DMS153 treated with DMSO at 0.1 percent for 48 hours (cell line): Measurements from ENCODE around the gene IFNA10.
"Not testable (repeated sequence)": the region's sequence is repeated elsewhere in the genome, so short reads cannot be mapped to it uniquely, and the experiment has no call there.

Experiments
- DNase-seq: peaks from one replicate; lab custom pipeline; 2025; ENCODE audit not compliant: unreplicated experiment; lab: John Stamatoyannopoulos, UW

The IFNA10 gene

DNA sequence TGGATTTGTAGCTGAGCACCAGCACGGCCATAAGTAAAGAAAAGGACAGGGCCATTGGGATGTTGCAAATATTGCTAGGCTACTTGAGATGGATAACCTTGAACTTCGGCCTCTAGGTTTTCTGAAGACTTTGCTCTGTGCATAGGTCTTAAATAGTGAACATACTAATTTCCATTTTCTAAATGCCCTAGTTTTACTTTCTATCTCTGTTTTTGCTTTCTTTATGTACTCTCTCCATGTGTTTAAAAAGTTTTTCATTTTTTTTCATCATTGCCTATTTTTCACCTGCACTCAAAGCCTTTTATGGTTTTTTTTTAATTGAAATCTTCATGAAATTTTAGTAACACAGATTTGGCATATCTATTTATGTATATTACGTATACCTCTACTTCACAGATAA, at the start of gene IFNA10:
IFNA10 (minus strand) TSS at position 101 of the 400 bp plus-strand sequence; CDS start at position 55, 46 bp downstream.
- not testable (repeated sequence) for DNase-seq

DNA sequence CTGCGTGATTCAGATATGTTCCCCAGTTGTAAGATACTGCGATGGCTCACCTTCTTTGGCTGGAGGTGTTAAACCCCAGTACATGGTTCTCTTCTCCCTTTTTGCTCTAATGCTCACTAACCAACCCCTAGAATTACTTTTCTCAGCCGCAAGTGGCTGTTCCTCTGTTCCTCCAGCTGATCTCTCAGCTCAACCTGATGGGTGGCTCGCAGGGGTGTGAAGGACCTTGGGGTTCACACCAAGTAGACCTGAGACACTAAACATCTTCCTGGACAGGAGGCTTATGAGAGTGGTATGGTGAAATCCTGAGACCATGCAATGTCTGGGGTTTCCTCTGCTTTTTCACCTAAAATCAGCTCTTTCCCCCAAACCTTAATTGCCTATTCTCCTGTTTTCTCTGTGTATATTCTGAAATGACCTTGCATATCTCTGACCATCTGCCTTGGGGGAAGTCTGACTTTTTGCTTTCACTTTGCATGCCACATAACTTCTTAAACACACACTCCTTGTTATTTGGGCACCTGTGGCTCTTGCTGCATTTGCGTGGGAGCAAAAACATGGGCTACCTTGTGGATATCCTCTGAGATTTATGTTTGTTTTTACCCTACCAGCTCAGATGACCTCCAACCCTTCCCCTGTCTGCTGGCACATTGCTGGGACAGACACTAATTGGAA, 48.7 kb upstream of the IFNA10 start:
- no peak for DNase-seq

DNA sequence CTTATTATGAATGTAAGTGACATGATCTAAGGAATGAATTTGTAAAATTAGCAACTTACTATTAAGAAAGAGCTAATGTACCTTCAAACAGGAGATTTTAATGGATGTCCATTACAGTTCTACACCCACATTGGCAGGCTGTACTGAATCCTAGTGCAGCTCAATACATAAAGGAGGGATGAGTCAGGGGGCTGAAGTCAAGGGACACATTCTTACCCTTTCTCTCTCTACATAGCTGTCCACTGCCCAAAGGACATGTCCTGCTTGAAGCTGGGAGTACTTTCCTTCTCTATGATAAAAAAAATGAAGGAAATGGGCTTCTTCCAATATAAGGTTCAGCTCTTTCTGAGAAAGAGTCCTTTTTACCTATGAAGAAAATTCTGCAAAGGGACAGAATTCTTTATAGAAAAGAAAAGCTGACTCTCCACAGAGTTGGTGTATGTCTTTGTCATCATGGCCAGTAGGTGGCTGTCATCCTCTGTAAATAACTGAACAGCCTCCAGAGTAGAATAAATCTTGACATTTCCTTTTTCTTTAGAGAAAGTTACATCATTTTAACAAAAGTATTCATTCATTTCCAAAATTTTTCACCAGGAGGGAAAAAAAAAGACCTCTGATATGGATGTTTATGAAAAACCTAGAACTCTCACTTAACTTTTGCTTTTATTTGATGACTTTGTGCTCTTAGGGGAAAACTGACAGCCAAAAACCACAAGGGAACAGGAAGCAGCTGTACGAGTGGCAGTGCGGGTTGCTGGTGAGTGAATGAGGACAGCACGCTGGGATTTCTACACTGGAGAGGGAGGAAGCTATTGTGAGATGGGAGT, 46.0 kb upstream of the IFNA10 start:
- peak; percentile 61 for DNase-seq

GRCh38 chr9:21251638-21252037, 44.7 kb upstream of the IFNA10 start:
- DNase-seq, result no peak

- DNase-seq, result no peak
Observed at GRCh38 chr9:21251190-21251589, 44.2 kb upstream of the IFNA10 start.

DNA sequence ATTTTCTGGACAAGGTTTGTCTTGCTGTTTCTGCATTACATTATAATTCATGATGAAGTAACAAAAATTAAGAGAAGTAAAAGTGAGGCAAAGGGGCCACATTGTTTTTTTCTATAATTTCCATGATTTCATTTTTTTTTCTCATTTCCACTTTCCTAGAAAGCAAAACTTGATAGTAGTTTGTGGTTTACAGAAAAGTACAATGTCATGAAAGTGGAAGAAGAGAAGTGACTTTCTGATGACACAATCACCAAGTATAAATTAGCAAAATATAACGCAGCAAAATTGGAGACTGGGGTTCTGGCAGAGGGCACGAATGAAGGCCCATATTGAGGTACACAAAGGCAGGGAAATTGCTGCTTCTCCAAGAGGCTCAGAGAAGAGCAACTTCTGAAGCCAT, 37.9 kb upstream of the IFNA10 start:
- no peak for DNase-seq

GRCh38 chr9:21239911-21240310, 33.0 kb upstream of the IFNA10 start, which contains the start of gene IFNA14:
TSS of gene IFNA14 (minus strand) at chr9:21240005. CDS start at chr9:21239935, 70 bp downstream.
- DNase-seq, result no peak

GRCh38 chr9:21236360-21236714, 29.4 kb upstream of the IFNA10 start:
- not testable (repeated sequence) for DNase-seq

GRCh38 chr9:21235468-21236359, 28.8 kb upstream of the IFNA10 start:
- peak; percentile 33 for DNase-seq

DNA sequence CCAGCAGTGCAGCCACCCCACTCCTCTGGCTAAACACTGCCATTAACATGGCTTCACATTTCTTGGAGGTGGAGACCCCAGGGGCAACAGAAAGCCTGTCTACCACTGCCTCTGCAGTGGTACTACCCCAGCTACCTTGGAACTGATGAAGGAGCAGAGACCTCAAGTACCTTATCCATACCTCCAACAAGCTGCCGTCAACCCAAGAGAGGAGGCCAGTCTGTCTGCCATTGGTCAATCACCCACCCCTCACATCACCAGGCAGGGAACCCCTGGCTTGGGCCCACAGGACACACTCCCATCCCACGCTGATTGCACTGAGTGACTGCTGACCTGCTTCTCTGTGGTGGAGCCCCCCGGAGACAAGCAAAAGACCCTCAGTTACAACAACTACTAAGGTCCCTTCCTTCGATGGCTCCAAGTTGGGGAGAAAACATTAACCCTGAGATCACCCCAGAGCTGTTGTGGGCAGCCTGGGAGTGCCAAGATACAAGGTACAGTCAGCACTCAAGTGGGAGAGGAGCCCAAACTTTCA, 27.3 kb upstream of the IFNA10 start:
- DNase-seq, result no peak

DNA sequence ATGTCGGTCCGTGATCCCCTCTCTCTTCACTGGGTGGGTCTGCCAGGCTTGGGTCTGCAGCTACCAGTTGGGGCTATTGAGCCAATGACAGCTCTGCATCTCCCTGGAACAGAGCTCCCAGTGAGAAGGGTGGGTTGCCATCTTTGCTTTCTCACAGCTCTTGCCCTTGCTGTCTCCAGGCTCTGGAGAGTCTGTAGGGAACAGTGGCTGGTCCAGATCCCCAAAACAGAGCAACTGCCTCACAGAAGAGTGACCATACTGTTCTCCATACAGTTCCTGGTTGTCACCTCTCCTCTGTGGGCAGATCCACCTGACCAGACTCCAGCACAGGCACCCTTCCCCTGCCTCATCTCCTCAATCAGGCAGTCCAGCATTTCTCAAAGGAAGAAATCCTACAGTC, 26.3 kb upstream of the IFNA10 start:
- DNase-seq, result no peak

GRCh38 chr9:21228122-21228521, 21.2 kb upstream of the IFNA10 start, which contains the start of gene IFNA17:
TSS of gene IFNA17 (minus strand) at chr9:21228222. CDS start at chr9:21228173, 49 bp downstream.
- DNase-seq, result no peak

- DNase-seq, result not testable (repeated sequence)
Observed at GRCh38 chr9:21217211-21217610, 10.3 kb upstream of the IFNA10 start, which contains the start of gene IFNA16. TSS of gene IFNA16 (minus strand) at chr9:21217311. CDS start at chr9:21217305, 6 bp downstream.

DNA sequence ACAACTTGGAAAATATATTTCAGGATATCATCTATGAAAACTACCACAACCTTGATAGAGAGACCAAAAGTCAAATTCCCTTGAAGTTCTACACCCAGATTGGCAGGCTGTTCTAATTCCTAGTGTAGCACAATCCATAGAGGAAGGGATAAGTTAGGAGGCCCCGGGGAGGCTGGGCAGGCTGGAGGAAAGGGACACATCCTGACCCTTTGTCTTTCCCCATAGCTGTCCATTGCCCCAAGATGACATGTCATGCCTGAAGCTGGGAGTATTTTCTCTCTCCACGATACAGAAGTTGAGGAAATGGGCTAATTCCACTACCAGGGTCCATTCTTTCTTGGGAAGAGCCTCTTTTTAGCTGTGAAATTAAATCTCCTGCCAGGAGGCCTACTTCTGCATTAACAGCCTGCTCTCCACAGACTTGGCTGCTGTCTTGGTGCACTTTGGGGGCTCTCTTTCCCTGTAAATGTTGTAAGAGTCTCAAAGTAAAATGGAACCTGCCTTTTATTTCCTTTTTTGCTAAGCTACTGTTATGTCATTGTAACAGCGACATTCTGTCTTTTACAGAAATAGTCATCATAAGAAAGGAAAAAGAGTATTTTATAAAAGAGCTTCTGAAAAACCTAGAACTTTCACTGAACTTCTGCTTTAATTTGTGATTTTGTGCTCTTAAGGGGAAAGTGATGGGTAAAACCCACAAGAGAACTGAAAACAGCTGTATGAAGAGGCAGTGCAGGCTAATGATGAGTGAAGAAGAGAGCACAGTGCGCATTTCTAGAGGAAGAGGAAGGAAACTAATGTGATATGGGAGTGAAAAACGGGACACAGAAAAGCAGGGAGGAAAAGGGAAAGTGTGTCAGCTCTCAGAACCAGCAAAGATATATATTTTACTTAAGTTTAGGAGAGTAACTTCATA, 6.7 kb upstream of the IFNA10 start:
- not testable (repeated sequence) for DNase-seq

DNA sequence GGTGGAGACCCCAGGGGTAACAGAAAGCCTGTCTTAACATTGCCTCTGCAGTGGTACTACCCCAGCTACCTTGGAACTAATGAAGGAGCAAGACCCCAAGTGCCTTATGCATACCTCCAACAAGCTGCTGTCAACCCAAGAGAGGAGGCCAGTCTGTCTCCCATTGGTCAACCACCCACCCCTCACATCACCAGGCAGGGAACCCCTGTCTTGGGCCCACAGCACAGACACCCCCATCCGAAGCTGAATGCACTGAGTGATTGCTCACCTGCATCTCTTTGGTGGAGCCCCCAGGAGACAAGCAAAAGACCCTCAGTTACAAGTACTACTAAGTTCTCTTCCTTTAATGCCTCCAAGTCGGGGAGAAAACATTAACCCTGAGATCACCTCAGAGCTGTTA, 5.2 kb upstream of the IFNA10 start:
- not testable (repeated sequence) for DNase-seq

DNA sequence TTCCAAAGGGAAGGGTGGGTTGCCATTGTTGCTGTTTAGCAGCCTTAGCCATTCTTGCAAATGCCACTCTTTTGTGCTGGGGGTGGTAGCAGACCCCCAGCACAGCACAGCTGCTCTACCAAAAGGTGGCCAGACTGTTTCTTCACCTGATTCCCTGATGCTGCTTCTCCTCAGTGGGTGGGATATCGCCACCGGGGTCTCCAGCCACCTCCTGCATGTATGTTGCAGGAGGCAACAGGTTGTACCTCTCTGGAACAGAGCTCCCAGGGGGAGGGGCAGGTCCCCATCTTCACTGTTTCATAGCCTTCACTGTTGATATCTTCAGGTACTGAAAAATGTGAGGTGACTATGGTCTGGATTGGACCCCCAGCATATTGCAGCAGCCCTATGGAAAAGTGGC, 3.8 kb upstream of the IFNA10 start:
- DNase-seq, result not testable (repeated sequence)

DNA sequence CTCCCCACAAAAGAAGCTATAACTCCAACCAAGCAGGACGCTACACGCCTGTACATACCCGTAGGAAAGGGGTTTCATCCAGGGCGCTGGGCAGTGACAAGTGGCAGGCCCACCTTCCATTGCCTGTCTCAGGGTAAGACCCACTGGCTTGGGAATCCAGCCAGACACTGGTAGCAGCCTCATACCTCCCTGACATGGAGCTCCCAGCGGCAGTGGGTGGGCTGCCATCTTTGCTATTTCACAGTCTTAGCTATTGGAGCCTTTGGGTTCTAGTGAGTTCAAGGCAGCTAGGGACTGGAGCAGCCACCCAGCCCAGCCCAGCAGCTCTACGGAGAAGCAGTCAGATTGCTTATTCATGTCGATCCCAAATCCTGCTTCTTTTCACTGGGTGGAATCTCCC, 3.4 kb upstream of the IFNA10 start:
- DNase-seq, result no peak

DNA sequence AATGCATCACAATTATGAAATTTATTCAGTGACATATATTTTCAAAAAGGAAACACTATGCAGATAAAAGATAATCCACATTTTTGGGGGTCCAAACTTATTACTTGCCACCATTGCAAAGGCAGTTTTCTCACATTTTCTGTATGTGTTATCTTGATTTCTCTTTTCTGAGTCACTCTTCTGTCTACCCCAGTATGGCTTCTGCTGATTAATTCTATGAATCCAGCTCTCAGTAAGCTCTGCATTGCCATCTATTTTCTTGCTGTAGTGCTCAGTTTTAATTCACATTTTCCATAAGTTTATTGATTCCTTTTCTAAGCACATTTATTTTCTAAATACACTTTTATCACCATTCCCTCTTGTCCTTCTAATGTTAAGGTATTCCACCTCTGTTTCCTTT, 1.7 kb downstream of the IFNA10 start:
- DNase-seq, result no peak

DNA sequence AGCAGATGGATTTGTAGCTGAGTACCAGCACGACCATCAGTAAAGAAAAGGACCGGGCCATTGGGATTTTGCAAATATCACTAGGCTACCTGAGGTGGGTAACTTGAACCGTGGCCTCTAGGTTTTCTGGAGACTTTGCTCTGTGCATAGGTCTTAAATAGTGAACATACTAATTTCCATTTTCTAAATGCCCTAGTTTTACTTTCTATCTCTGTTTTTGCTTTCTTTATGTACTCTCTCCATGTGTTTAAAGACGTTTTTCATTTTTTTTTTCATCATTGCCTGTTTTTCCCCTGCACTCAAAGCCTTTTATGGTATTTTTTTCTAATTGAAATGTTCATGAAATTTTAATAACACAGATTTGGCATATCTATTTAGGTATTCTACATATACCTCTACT, 4.8 kb downstream of the IFNA10 start, which contains the start of gene IFNA7:
IFNA7 (minus strand) TSS at position 101 of the 400 bp plus-strand sequence; CDS start at position 61, 40 bp downstream.
- DNase-seq, result not testable (repeated sequence)
